Neuronal stem cell (in vitro differentiated cells): ENCODE measurements around the gene PIN4. TPM values are rescaled to one million over a fixed set of nuclear protein-coding genes. Genes with fewer than 3 reads are reported as not detected.

ENCODE experiments used
- DNase-seq: peaks from one replicate; pipeline ENCODE4 v3.0.0-alpha.2; 2013; ENCODE audit warnings: low spot score
- H2AFZ ChIP-seq: one replicate; pipeline ENCODE4 v1.6.1; 2013; ENCODE audit warnings: mild to moderate bottlenecking, low read length, inconsistent platforms
- H2AK5ac ChIP-seq: 2 replicates; pipeline ENCODE4 v1.6.1; 2013; ENCODE audit warnings: low read depth, mild to moderate bottlenecking, inconsistent platforms, low read length, moderate library complexity, mixed read lengths
- H2BK120ac ChIP-seq: 2 replicates; pipeline ENCODE4 v1.6.1; 2013; ENCODE audit warnings: low read depth, mild to moderate bottlenecking, inconsistent platforms, low read length, moderate library complexity, mixed read lengths
- H2BK12ac ChIP-seq: one replicate; pipeline ENCODE4 v1.6.1; 2013; ENCODE audit warnings: low read length, inconsistent platforms
- H2BK15ac ChIP-seq: 2 replicates; pipeline ENCODE4 v1.6.1; 2013; ENCODE audit warnings: mild to moderate bottlenecking, low read length, inconsistent platforms, mixed read lengths
- H2BK5ac ChIP-seq: one replicate; pipeline ENCODE4 v1.6.1; 2013; ENCODE audit warnings: inconsistent platforms, mild to moderate bottlenecking, low read length, moderate library complexity
- H3K14ac ChIP-seq: one replicate; pipeline ENCODE4 v1.6.1; 2013; ENCODE audit warnings: low read length, inconsistent platforms
- H3K18ac ChIP-seq: 2 replicates; pipeline ENCODE4 v1.6.1; 2013; ENCODE audit warnings: low read length, inconsistent platforms
- H3K23ac ChIP-seq: 2 replicates; pipeline ENCODE4 v1.6.1; 2013; ENCODE audit warnings: low read depth, mild to moderate bottlenecking, mixed read lengths, low read length, inconsistent platforms; ENCODE audit not compliant: poor library complexity
- H3K27ac ChIP-seq: replicated peaks from 3 replicates; pipeline ENCODE4 v1.5.1; 2013; ENCODE audit warnings: low read length, inconsistent platforms
- H3K27me3 ChIP-seq, 3 experiments: 2 replicates each; pipeline ENCODE4 v1.6.1; 2013; ENCODE audit warnings: low read length in 3 of 3, mild to moderate bottlenecking in 2 of 3, inconsistent platforms in 1 of 3, low read depth in 1 of 3, mixed read lengths in 1 of 3, moderate library complexity in 1 of 3; ENCODE audit not compliant: control insufficient read depth in 3 of 3, insufficient read depth in 3 of 3
- H3K36me3 ChIP-seq, 2 donors: replicated peaks in 1 of 2; 2 replicates each; pipeline ENCODE4 v1.6.1; 2013; ENCODE audit warnings: low read length in 2 of 2; ENCODE audit not compliant: control insufficient read depth in 2 of 2, insufficient read depth in 2 of 2
- H3K4ac ChIP-seq: 2 replicates; pipeline ENCODE4 v1.6.1; 2013; ENCODE audit warnings: inconsistent platforms, mild to moderate bottlenecking, low read length, moderate library complexity
- H3K4me1 ChIP-seq, 2 donors: 1 replicate in 1 of 2; 2 replicates in 1 of 2; pipeline ENCODE4 v1.6.1; 2013; ENCODE audit warnings: low read length in 2 of 2, low read depth in 1 of 2; ENCODE audit not compliant: control insufficient read depth in 2 of 2, insufficient read depth in 1 of 2
- H3K4me2 ChIP-seq: one replicate; pipeline ENCODE4 v1.6.1; 2013; ENCODE audit warnings: mild to moderate bottlenecking, low read length, inconsistent platforms; ENCODE audit not compliant: insufficient read depth, poor library complexity, severe bottlenecking
- H3K4me3 ChIP-seq, 2 donors: 2 replicates each; pipeline ENCODE4 v1.5.1; 2013; ENCODE audit warnings: low read length in 2 of 2, mild to moderate bottlenecking in 2 of 2, inconsistent platforms in 1 of 2, moderate library complexity in 1 of 2
- H3K79me1 ChIP-seq: one replicate; pipeline ENCODE4 v1.6.1; 2013; ENCODE audit warnings: low read depth, mild to moderate bottlenecking, inconsistent platforms, low read length, moderate library complexity
- H3K9ac ChIP-seq: one replicate; pipeline ENCODE4 v1.6.1; 2013; ENCODE audit warnings: mild to moderate bottlenecking, low read depth, low read length, inconsistent platforms; ENCODE audit not compliant: poor library complexity
- H3K9me3 ChIP-seq, 2 donors: replicated peaks in 1 of 2; 2 replicates each; pipeline versions ENCODE3 to v1.6.1; 2013; ENCODE audit warnings: low read length in 2 of 2, mild to moderate bottlenecking in 2 of 2, inconsistent platforms in 1 of 2, low read depth in 1 of 2, mixed read lengths in 1 of 2, moderate library complexity in 1 of 2; ENCODE audit not compliant: control insufficient read depth in 2 of 2, insufficient read depth in 1 of 2
- H4K8ac ChIP-seq: one replicate; pipeline ENCODE4 v1.6.1; 2013; ENCODE audit warnings: low read depth, mild to moderate bottlenecking, inconsistent platforms, low read length, moderate library complexity
- H4K91ac ChIP-seq: one replicate; pipeline ENCODE4 v1.6.1; 2013; ENCODE audit warnings: low read length, low read depth, mild to moderate bottlenecking, inconsistent platforms; ENCODE audit not compliant: poor library complexity
- WGBS, 2 donors: extraction: QIAGEN DNeasy Blood & Tissue Kit; methylation state at CpG; one replicate each; pipeline ENCODE4 v1.1.7; 2013; ENCODE audit warnings: missing lambda C conversion rate in 2 of 2, mixed read lengths in 1 of 2; ENCODE audit not compliant: insufficient read length in 2 of 2, insufficient replicate concordance in 1 of 2; ENCODE audit errors: extremely low coverage in 2 of 2; 5-methylcytosine and 5-hydroxymethylcytosine counted together
- polyA plus RNA-seq, 2 experiments: library from polyadenylated mRNA; stranded (reverse); fragments of 200-250 nt; gene quantifications; one replicate each; pipeline ENCODE4 v1.2.3, GENCODE V29; 2013

The PIN4 gene
- polyA plus RNA-seq (2013, experiment 1 of 2), result 34.0 TPM
- 35.2 TPM for polyA plus RNA-seq (2013, experiment 2 of 2)

- peak within 1 kb of the TSS; percentile 96 to 99 for H3K4me3 ChIP-seq
- H2BK12ac ChIP-seq, result no peak within 1 kb of the TSS
- no peak within 1 kb of the TSS for H2BK5ac ChIP-seq
- peak; percentile 92 for DNase-seq
- H2BK15ac ChIP-seq, result no peak within 1 kb of the TSS
- no peak within 1 kb of the TSS for H3K23ac ChIP-seq
- H3K9ac ChIP-seq, result peak within 1 kb of the TSS; percentile 88
- H3K79me1 ChIP-seq, result no peaks in the 10 kb centered on the region
- H2AK5ac ChIP-seq, result no peak within 1 kb of the TSS
- H3K4me2 ChIP-seq, result peak within 1 kb of the TSS; percentile 37
- H4K91ac ChIP-seq, result no peak within 1 kb of the TSS
- no peaks in the 10 kb centered on the region for H3K27me3 ChIP-seq
- peak within 1 kb of the TSS; percentile 46 for H2AFZ ChIP-seq
- H3K4me1 ChIP-seq, result peaks cover 0 to 2% of the 10 kb centered on the region in 2 donors
- H2BK120ac ChIP-seq, result no peak within 1 kb of the TSS
- H3K9me3 ChIP-seq, result no peaks in the 10 kb centered on the region
- no CpG with 5 or more reads among the region's 46 CpGs for WGBS, 2 donors
- H3K4ac ChIP-seq, result no peak within 1 kb of the TSS
- H3K27ac ChIP-seq, result peak within 1 kb of the TSS; percentile 88
- no peak within 1 kb of the TSS for H3K14ac ChIP-seq
- peak within 1 kb of the TSS; percentile 74 for H3K18ac ChIP-seq
- no peak within 1 kb of the TSS for H4K8ac ChIP-seq
- H3K36me3 ChIP-seq, result peaks cover 0 to 15% of the 10 kb centered on the region in 2 donors
Observed at GRCh38 chrX:72181178-72182125, at the start of gene PIN4. Gene PIN4, plus strand, starts transcription at chrX:72181757. Its CDS starts 29 bp downstream, at chrX:72181786.

GRCh38 chrX:72132456-72132855, 49.1 kb upstream of the PIN4 start:
- no peaks in the 10 kb centered on the region for H3K27me3 ChIP-seq
- no peaks in the 10 kb centered on the region for H3K79me1 ChIP-seq
- WGBS, 2 donors, result no CpG with 5 or more reads among the region's 3 CpGs
- no peak overlapping the region for H2AFZ ChIP-seq
- H3K4me1 ChIP-seq, result peaks cover 5 to 11% of the 10 kb centered on the region in 2 donors
- H3K4me2 ChIP-seq, result peak overlapping the region; percentile 11
- peak overlapping the region in 1 of 2 donors; percentile 40 for H3K4me3 ChIP-seq
- H2BK15ac ChIP-seq, result no peak overlapping the region
- H4K91ac ChIP-seq, result no peak overlapping the region
- peak overlapping the region; percentile 76 for H3K18ac ChIP-seq
- peak overlapping the region; percentile 47 for H3K27ac ChIP-seq
- H2AK5ac ChIP-seq, result peak overlapping the region; percentile 75
- peaks cover 5 to 63% of the 10 kb centered on the region in 2 donors for H3K36me3 ChIP-seq
- H4K8ac ChIP-seq, result no peak overlapping the region
- H3K4ac ChIP-seq, result no peak overlapping the region
- no peak overlapping the region for H3K14ac ChIP-seq
- no peak overlapping the region for H2BK12ac ChIP-seq
- no peak overlapping the region for H3K23ac ChIP-seq
- no peak for DNase-seq
- no peak overlapping the region for H2BK5ac ChIP-seq
- H3K9me3 ChIP-seq, result peaks cover 5 to 20% of the 10 kb centered on the region in 2 donors
- no peak overlapping the region for H3K9ac ChIP-seq
- no peak overlapping the region for H2BK120ac ChIP-seq

- Histone ChIP-seq H3K9me3 (peaks cover 5 to 19% of the 10 kb centered on the region in 2 donors), H3K79me1 (no peaks in the 10 kb centered on the region), H3K18ac (no peak overlapping the region), H3K27me3 (no peaks in the 10 kb centered on the region), H3K4me1 (peaks cover 5% of the 10 kb centered on the region in 2 donors), H2BK12ac (peak overlapping the region; percentile 22), H3K4me2 (no peak overlapping the region), H2AFZ (no peak overlapping the region), H4K8ac (no peak overlapping the region), H2BK15ac (no peak overlapping the region), H3K9ac (no peak overlapping the region), H2BK5ac (no peak overlapping the region), H3K4ac (no peak overlapping the region), H4K91ac (no peak overlapping the region), H2BK120ac (no peak overlapping the region), H3K23ac (no peak overlapping the region), H3K14ac (no peak overlapping the region), H3K4me3 (no peak overlapping the region), H2AK5ac (no peak overlapping the region), H3K27ac (no peak overlapping the region), H3K36me3 (peaks cover 5 to 74% of the 10 kb centered on the region in 2 donors)
- no peak for DNase-seq
- WGBS, 2 donors, result no CpG with 5 or more reads among the region's 11 CpGs
Observed at GRCh38 chrX:72133851-72134546, 47.6 kb upstream of the PIN4 start.
